ENCODE measurements around the gene IFNGR2.
"Not testable (repeated sequence)": the region's sequence is repeated elsewhere in the genome, so short reads cannot be mapped to it uniquely, and the experiment has no call there.

IFNGR2 gene

GRCh38 chr21:33443194-33443593 lies 40.0 kb downstream of the IFNGR2 start:
- peak overlapping the region in 7 of 11 experiments; percentile 12 to 86 (median 76); a peak in 7 of 22 replicates for H3K4me2 ChIP-seq

GRCh38 chr21:33444499-33444898 lies 41.3 kb downstream of the IFNGR2 start:
- H3K4me1 ChIP-seq: peaks cover 48 to 65% (median 56%) of the 10 kb centered on the region in 10 experiments
- peak overlapping the region in 6 of 11 experiments; percentile 6 to 46 (median 26); a peak in 8 of 22 replicates for H3K4me2 ChIP-seq
- H3K36me3 ChIP-seq: peaks cover 0 to 19% (median 6%) of the 10 kb centered on the region in 11 experiments; a peak in 11 of 22 replicates
- no peaks in the 10 kb centered on the region for H3K9me3 ChIP-seq (replicated peaks in 1 of 11)
- no peak overlapping the region for H3K4me3 ChIP-seq
- peak overlapping the region in 9 of 11 experiments; percentile 0 to 47 (median 23); a peak in 8 of 22 replicates for H3K9ac ChIP-seq
- peak overlapping the region in 9 of 11 experiments; percentile 12 to 56 (median 42); a peak in 15 of 22 replicates for H3K27ac ChIP-seq
- H3K27me3 ChIP-seq: no peaks in the 10 kb centered on the region
- TF ChIP-seq Cebpa-rat (IDR thresholded peaks at IDR 0.05): no peak
- H4K20me1 ChIP-seq: no peaks in the 10 kb centered on the region; a peak in 1 of 22 replicates

More at GRCh38 chr21:33443194-33443593, 40.0 kb downstream of the IFNGR2 start:
- Histone ChIP-seq H3K36me3 (peaks cover 3 to 21% (median 12%) of the 10 kb centered on the region in 11 experiments; a peak in 21 of 22 replicates), H3K4me1 (peaks cover 51 to 78% (median 63%) of the 10 kb centered on the region in 10 experiments), H3K27me3 (no peaks in the 10 kb centered on the region), H3K9ac (peak overlapping the region in 3 of 11 experiments; percentile 17 to 23 (median 21); a peak in 4 of 22 replicates), H3K27ac (peak overlapping the region in 10 of 11 experiments; percentile 19 to 76 (median 57); a peak in 12 of 22 replicates), H3K9me3 (replicated peaks in 1 of 11) (no peaks in the 10 kb centered on the region), H4K20me1 (peaks cover 0 to 5% (median 0%) of the 10 kb centered on the region in 11 experiments; a peak in 2 of 22 replicates), H3K4me3 (no peak overlapping the region)
- TF ChIP-seq Cebpa-rat (IDR thresholded peaks at IDR 0.05): no peak

GRCh38 chr21:33446620-33447019 lies 43.4 kb downstream of the IFNGR2 start:
- H3K27me3 ChIP-seq; H3K9me3 ChIP-seq (replicated peaks in 1 of 11); H3K27ac ChIP-seq; H3K4me2 ChIP-seq; H4K20me1 ChIP-seq; H3K4me3 ChIP-seq; H3K9ac ChIP-seq: not testable (repeated sequence)
- Histone ChIP-seq H3K4me1 (peaks cover 27 to 43% (median 35%) of the 10 kb centered on the region in 10 experiments), H3K36me3 (peaks cover 0 to 19% (median 6%) of the 10 kb centered on the region in 11 experiments; a peak in 12 of 22 replicates)

- H3K4me1 ChIP-seq: peaks cover 0 to 13% (median 6%) of the 10 kb centered on the region in 10 experiments; a peak in 12 of 20 replicates
- no peaks in the 10 kb centered on the region for H3K9me3 ChIP-seq (replicated peaks in 1 of 11)
- H3K36me3 ChIP-seq: peaks cover 6 to 45% (median 20%) of the 10 kb centered on the region in 11 experiments; a peak in 21 of 22 replicates
- H3K9ac ChIP-seq: no peak overlapping the region
- H3K4me3 ChIP-seq: no peak overlapping the region
- H3K27ac ChIP-seq: no peak overlapping the region
- TF ChIP-seq Cebpa-rat (IDR thresholded peaks at IDR 0.05): no peak
- H3K27me3 ChIP-seq: no peaks in the 10 kb centered on the region
- H4K20me1 ChIP-seq: no peaks in the 10 kb centered on the region
- H3K4me2 ChIP-seq: no peak overlapping the region
These were observed 46.4 kb downstream of the IFNGR2 start for GRCh38 chr21:33449616-33450015.

GRCh38 chr21:33451634-33452071 lies 48.4 kb downstream of the IFNGR2 start:
- Histone ChIP-seq H3K9me3 (replicated peaks in 1 of 11) (no peaks in the 10 kb centered on the region), H4K20me1 (no peaks in the 10 kb centered on the region), H3K4me2 (no peak overlapping the region), H3K27me3 (no peaks in the 10 kb centered on the region), H3K36me3 (peaks cover 21 to 64% (median 38%) of the 10 kb centered on the region in 11 experiments), H3K4me1 (no peaks in the 10 kb centered on the region), H3K27ac (no peak overlapping the region), H3K4me3 (no peak overlapping the region), H3K9ac (no peak overlapping the region)
- TF ChIP-seq Cebpa-rat (IDR thresholded peaks at IDR 0.05): no peak

- H4K20me1 ChIP-seq: no peaks in the 10 kb centered on the region
- H3K27me3 ChIP-seq: no peaks in the 10 kb centered on the region
- H3K4me2 ChIP-seq: no peak overlapping the region
- no peaks in the 10 kb centered on the region for H3K9me3 ChIP-seq (replicated peaks in 1 of 11)
- H3K4me1 ChIP-seq: no peaks in the 10 kb centered on the region
- no peak overlapping the region for H3K27ac ChIP-seq
- no peak for TF ChIP-seq Cebpa-rat (IDR thresholded peaks at IDR 0.05)
- H3K9ac ChIP-seq: no peak overlapping the region
- no peak overlapping the region for H3K4me3 ChIP-seq
- H3K36me3 ChIP-seq: peaks cover 21 to 68% (median 41%) of the 10 kb centered on the region in 11 experiments
These were observed 49.1 kb downstream of the IFNGR2 start for GRCh38 chr21:33452362-33452761.

- Histone ChIP-seq H3K9ac (0 out of 22 replicates have a peak overlapping the region, but pooled peaks of 1 of the 11 experiments have one; percentile 15), H3K36me3 (peaks cover 28 to 89% (median 55%) of the 10 kb centered on the region in 11 experiments; a peak in 21 of 22 replicates), H3K27me3 (no peaks in the 10 kb centered on the region), H3K9me3 (replicated peaks in 1 of 11) (no peaks in the 10 kb centered on the region), H3K4me3 (no peak overlapping the region), H3K4me2 (no peak overlapping the region), H4K20me1 (no peaks in the 10 kb centered on the region), H3K27ac (no peak overlapping the region), H3K4me1 (no peaks in the 10 kb centered on the region)
- no peak for TF ChIP-seq Cebpa-rat (IDR thresholded peaks at IDR 0.05)
These were observed 52.7 kb downstream of the IFNGR2 start for GRCh38 chr21:33455686-33456446.

- Histone ChIP-seq H3K4me1 (no peaks in the 10 kb centered on the region), H4K20me1 (no peaks in the 10 kb centered on the region), H3K27ac (no peak overlapping the region), H3K4me3 (no peak overlapping the region), H3K4me2 (no peak overlapping the region), H3K36me3 (peaks cover 29 to 96% (median 65%) of the 10 kb centered on the region in 11 experiments; a peak in 21 of 22 replicates), H3K27me3 (no peaks in the 10 kb centered on the region), H3K9me3 (replicated peaks in 1 of 11) (no peaks in the 10 kb centered on the region), H3K9ac (no peak overlapping the region)
- TF ChIP-seq Cebpa-rat (IDR thresholded peaks at IDR 0.05): no peak
These were observed 55.6 kb downstream of the IFNGR2 start for GRCh38 chr21:33458861-33459260.

GRCh38 chr21:33461538-33462250 lies 58.5 kb downstream of the IFNGR2 start:
- TF ChIP-seq Cebpa-rat (IDR thresholded peaks at IDR 0.05): no peak
- H3K9me3 ChIP-seq (replicated peaks in 1 of 11): no peaks in the 10 kb centered on the region
- no peak overlapping the region for H3K9ac ChIP-seq
- H3K4me3 ChIP-seq: no peak overlapping the region
- no peaks in the 10 kb centered on the region for H3K27me3 ChIP-seq
- H3K27ac ChIP-seq: no peak overlapping the region
- no peaks in the 10 kb centered on the region for H4K20me1 ChIP-seq
- peaks cover 15 to 97% (median 45%) of the 10 kb centered on the region in 11 experiments; a peak in 20 of 22 replicates for H3K36me3 ChIP-seq
- no peak overlapping the region for H3K4me2 ChIP-seq
- H3K4me1 ChIP-seq: no peaks in the 10 kb centered on the region

- not testable (repeated sequence) for H3K4me2 ChIP-seq, H3K27me3 ChIP-seq, H3K27ac ChIP-seq, H3K4me1 ChIP-seq, H3K4me3 ChIP-seq, H3K9ac ChIP-seq
- Histone ChIP-seq H3K36me3 (peaks cover 11 to 71% (median 21%) of the 10 kb centered on the region in 11 experiments; a peak in 19 of 22 replicates), H3K9me3 (replicated peaks in 1 of 11) (peaks cover 7 to 23% (median 19%) of the 10 kb centered on the region in 11 experiments; a peak in 20 of 22 replicates), H4K20me1 (peaks cover 0 to 22% (median 0%) of the 10 kb centered on the region in 11 experiments; a peak in 4 of 22 replicates)
These were observed 66.0 kb downstream of the IFNGR2 start for GRCh38 chr21:33469183-33469582.

Measured in BLaER1 treated with 17β-estradiol and CSF1 and Interleukin-3, amounts not matched to agents 10 nM and 100 nM (cell line).